K562 (cell line): ENCODE data around the gene UBE2R2. TPM values are rescaled to one million over a fixed set of nuclear protein-coding genes. Genes with fewer than 3 reads are reported as not detected.
A peak's percentile ranks its signal among the peaks of the same experiment; 100 is the strongest.

Experiments used
- SMC3 ChIP-seq: conservative IDR thresholded peaks from 2 replicates; pipeline ENCODE4 v1.6.1; 2011; ENCODE audit warnings: low read depth, low read length, improper control_type of control experiment; ENCODE audit not compliant: insufficient read depth
- TCF3 ChIP-seq: sonication (generic); formaldehyde crosslinking; IDR thresholded peaks from 2 replicates; pipeline ENCODE4 v1.4.0; 2020; ENCODE audit warnings: mild to moderate bottlenecking, missing genetic modification reagents
- YY1 ChIP-seq, 3 experiments: IDR thresholded peaks; 2 replicates each; pipeline ENCODE4 v1.6.1; 2011; ENCODE audit warnings: low read length in 2 of 3, mild to moderate bottlenecking in 2 of 3, moderate library complexity in 2 of 3, borderline replicate concordance in 1 of 3, control low read depth in 1 of 3, low read depth in 1 of 3; ENCODE audit not compliant: insufficient read depth in 3 of 3, insufficient replicate concordance in 2 of 3, control insufficient read depth in 1 of 3, insufficient read length in 1 of 3; ENCODE audit errors: extremely low read depth in 1 of 3
- ZFP36 ChIP-seq: fragments of 150-350 bp; IDR thresholded peaks from 2 replicates; pipeline ENCODE4 v1.6.1; 2018; ENCODE audit warnings: low read length, low read depth; ENCODE audit not compliant: partially characterized antibody
- ZNF41 ChIP-seq: fragments of 250-450 bp; sonication (Bioruptor Pico); conservative IDR thresholded peaks from 2 replicates; pipeline ENCODE4 v1.4.0; 2020; ENCODE audit warnings: mild to moderate bottlenecking
- polyA plus RNA-seq, 8 experiments: library from polyadenylated mRNA; depleted of rRNA in 4 of 8; stranded (reverse) in 5 of 8; unstranded in 3 of 8; fragments of >200 nt; fragmentation: Nextera tagmentation in 2 of 8; fragmentation: Illumina TruSeq in 1 of 8; extraction: Ambion mirVana in 2 of 8; extraction: Trizol in 1 of 8; gene quantifications; 2 replicates each; pipeline versions ENCODE4 v1.2.1 to v1.2.3, GENCODE V29; 2011 to 2014; ENCODE audit warnings: inconsistent platforms in 1 of 8, missing spikeins in 1 of 8
- total RNA-seq, 7 experiments: library from RNA; depleted of rRNA in 6 of 7; stranded (reverse); fragments of >200 nt in 6 of 7; fragmentation: Illumina TruSeq in 2 of 7; extraction: Trizol in 2 of 7; gene quantifications; 2 replicates each; pipeline versions ENCODE4 v1.2.1 to v1.2.3, GENCODE V29; 2011 to 2021; ENCODE audit warnings: low replicate concordance in 1 of 7
- TF ChIP-seq, protein P1 (sequence below): IDR thresholded peaks from 2 replicates; pipeline ENCODE4 v1.6.1; 2012; ENCODE audit warnings: low read depth, low read length, improper control_type of control experiment, borderline replicate concordance
- TF ChIP-seq, protein P2 (sequence below): sonication (generic); IDR thresholded peaks from 2 replicates; pipeline ENCODE4 v1.6.1; 2016
- TF ChIP-seq, protein P3 (sequence below), 2 experiments: fragments of 450-650 bp; formaldehyde crosslinking in 1 of 2; IDR thresholded peaks; 2 replicates each; pipeline versions ENCODE4 v1.4.0 to v1.6.1; 2014 to 2020; ENCODE audit warnings: mild to moderate bottlenecking in 2 of 2, borderline replicate concordance in 1 of 2, low read depth in 1 of 2

Gene UBE2R2
- total and polyA plus RNA-seq, 9 of the 15 experiments (the other 6 are each of a cell fraction or from before 2014, with no cell fraction given): 7.8 to 26.2 (median 11.8) TPM

GRCh38 chr9:33778700-33779351, 38.1 kb upstream of the UBE2R2 start (continued):
- TF ChIP-seq ZFP36: peak; percentile 33
- TF ChIP-seq SMC3: peak; percentile 42; the same call in 1 of the 2 replicates
- TF ChIP-seq, protein P1, sequence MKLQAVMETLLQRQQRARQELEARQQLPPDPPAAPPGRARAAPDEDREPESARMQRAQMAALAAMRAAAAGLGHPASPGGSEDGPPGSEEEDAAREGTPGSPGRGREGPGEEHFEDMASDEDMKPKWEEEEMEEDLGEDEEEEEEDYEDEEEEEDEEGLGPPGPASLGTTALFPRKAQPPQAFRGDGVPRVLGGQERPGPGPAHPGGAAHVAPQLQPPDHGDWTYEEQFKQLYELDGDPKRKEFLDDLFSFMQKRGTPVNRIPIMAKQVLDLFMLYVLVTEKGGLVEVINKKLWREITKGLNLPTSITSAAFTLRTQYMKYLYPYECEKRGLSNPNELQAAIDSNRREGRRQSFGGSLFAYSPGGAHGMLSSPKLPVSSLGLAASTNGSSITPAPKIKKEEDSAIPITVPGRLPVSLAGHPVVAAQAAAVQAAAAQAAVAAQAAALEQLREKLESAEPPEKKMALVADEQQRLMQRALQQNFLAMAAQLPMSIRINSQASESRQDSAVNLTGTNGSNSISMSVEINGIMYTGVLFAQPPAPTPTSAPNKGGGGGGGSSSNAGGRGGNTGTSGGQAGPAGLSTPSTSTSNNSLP: 0 out of 2 replicates have a peak, but pooled peaks have one; percentile 53
- TF ChIP-seq, protein P2, sequence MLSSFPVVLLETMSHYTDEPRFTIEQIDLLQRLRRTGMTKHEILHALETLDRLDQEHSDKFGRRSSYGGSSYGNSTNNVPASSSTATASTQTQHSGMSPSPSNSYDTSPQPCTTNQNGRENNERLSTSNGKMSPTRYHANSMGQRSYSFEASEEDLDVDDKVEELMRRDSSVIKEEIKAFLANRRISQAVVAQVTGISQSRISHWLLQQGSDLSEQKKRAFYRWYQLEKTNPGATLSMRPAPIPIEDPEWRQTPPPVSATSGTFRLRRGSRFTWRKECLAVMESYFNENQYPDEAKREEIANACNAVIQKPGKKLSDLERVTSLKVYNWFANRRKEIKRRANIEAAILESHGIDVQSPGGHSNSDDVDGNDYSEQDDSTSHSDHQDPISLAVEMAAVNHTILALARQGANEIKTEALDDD: peak; percentile 64
- TF ChIP-seq ZNF41: no peak
- TF ChIP-seq, protein P3, sequence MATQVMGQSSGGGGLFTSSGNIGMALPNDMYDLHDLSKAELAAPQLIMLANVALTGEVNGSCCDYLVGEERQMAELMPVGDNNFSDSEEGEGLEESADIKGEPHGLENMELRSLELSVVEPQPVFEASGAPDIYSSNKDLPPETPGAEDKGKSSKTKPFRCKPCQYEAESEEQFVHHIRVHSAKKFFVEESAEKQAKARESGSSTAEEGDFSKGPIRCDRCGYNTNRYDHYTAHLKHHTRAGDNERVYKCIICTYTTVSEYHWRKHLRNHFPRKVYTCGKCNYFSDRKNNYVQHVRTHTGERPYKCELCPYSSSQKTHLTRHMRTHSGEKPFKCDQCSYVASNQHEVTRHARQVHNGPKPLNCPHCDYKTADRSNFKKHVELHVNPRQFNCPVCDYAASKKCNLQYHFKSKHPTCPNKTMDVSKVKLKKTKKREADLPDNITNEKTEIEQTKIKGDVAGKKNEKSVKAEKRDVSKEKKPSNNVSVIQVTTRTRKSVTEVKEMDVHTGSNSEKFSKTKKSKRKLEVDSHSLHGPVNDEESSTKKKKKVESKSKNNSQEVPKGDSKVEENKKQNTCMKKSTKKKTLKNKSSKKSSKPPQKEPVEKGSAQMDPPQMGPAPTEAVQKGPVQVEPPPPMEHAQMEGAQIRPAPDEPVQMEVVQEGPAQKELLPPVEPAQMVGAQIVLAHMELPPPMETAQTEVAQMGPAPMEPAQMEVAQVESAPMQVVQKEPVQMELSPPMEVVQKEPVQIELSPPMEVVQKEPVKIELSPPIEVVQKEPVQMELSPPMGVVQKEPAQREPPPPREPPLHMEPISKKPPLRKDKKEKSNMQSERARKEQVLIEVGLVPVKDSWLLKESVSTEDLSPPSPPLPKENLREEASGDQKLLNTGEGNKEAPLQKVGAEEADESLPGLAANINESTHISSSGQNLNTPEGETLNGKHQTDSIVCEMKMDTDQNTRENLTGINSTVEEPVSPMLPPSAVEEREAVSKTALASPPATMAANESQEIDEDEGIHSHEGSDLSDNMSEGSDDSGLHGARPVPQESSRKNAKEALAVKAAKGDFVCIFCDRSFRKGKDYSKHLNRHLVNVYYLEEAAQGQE (IDR thresholded peaks at IDR 0.05; ENCODE audit: borderline replicate concordance): peak; percentile 30; the same call in 1 of the 2 replicates
- TF ChIP-seq, protein P3 (CRISPR knock-in tag; IDR thresholded peaks at IDR 0.05; ENCODE audit: low read depth): no peak
- TF ChIP-seq YY1 (IDR thresholded peaks at IDR 0.05; ENCODE audit: borderline replicate concordance in 1 of 3, control insufficient read depth in 1 of 3, extremely low read depth in 1 of 3, insufficient read depth in 3 of 3, insufficient read length in 1 of 3, insufficient replicate concordance in 2 of 3, low read depth in 1 of 3, low read length in 2 of 3): peak in 2 of 3 experiments; percentile 52 to 82
- TF ChIP-seq TCF3 (CRISPR knock-in tag): no peak
- TF ChIP-seq, all 486 proteins: peak for 11
